NCI-H146 (cell line): ENCODE measurements around the gene FLYWCH2.
A peak's percentile ranks its signal among the peaks of the same experiment; 100 is the strongest.

Experiments
- DNase-seq: peaks from one replicate; lab custom pipeline; 2025; lab: John Stamatoyannopoulos, UW

FLYWCH2 gene

GRCh38 chr16:2882650-2883457, at the start of gene FLYWCH2:
Gene FLYWCH2 (plus strand): TSS chr16:2883215. CDS start chr16:2896450, 13,235 bp downstream.
- peak; percentile 99 for DNase-seq

GRCh38 chr16:2833776-2834175, 49.2 kb upstream of the FLYWCH2 start:
- DNase-seq = no peak

GRCh38 chr16:2834968-2835367, 48.0 kb upstream of the FLYWCH2 start:
- DNase-seq = no peak

GRCh38 chr16:2835638-2836493, 47.1 kb upstream of the FLYWCH2 start:
- DNase-seq = no peak

GRCh38 chr16:2836646-2837508, 46.1 kb upstream of the FLYWCH2 start:
- DNase-seq = no peak

- peak; percentile 68 for DNase-seq
These were observed 44.1 kb upstream of the FLYWCH2 start for GRCh38 chr16:2838928-2839327.

- DNase-seq = no peak
These were observed 43.2 kb upstream of the FLYWCH2 start for GRCh38 chr16:2839650-2840450.

- DNase-seq = no peak
These were observed 42.1 kb upstream of the FLYWCH2 start for GRCh38 chr16:2840914-2841313.

- no peak for DNase-seq
These were observed 41.2 kb upstream of the FLYWCH2 start for GRCh38 chr16:2841606-2842339.

- DNase-seq = no peak
These were observed 40.5 kb upstream of the FLYWCH2 start for GRCh38 chr16:2842340-2843000.

GRCh38 chr16:2843526-2843925, 39.5 kb upstream of the FLYWCH2 start:
- no peak for DNase-seq

GRCh38 chr16:2845116-2845515, 37.9 kb upstream of the FLYWCH2 start:
- DNase-seq = no peak

- no peak for DNase-seq
These were observed 36.3 kb upstream of the FLYWCH2 start for GRCh38 chr16:2846511-2847310.

GRCh38 chr16:2848933-2849725, 33.9 kb upstream of the FLYWCH2 start:
- DNase-seq = no peak

GRCh38 chr16:2852003-2852730, 30.8 kb upstream of the FLYWCH2 start:
- DNase-seq = no peak

- no peak for DNase-seq
These were observed 30.1 kb upstream of the FLYWCH2 start for GRCh38 chr16:2852731-2853507.
